HS-27A (cell line): ENCODE data around the gene PMEPA1.

Experiments
- DNase-seq: peaks from one replicate; pipeline ENCODE4 v3.0.0-alpha.2; 2012; ENCODE audit warnings: low read depth, missing footprints

The PMEPA1 gene

DNA sequence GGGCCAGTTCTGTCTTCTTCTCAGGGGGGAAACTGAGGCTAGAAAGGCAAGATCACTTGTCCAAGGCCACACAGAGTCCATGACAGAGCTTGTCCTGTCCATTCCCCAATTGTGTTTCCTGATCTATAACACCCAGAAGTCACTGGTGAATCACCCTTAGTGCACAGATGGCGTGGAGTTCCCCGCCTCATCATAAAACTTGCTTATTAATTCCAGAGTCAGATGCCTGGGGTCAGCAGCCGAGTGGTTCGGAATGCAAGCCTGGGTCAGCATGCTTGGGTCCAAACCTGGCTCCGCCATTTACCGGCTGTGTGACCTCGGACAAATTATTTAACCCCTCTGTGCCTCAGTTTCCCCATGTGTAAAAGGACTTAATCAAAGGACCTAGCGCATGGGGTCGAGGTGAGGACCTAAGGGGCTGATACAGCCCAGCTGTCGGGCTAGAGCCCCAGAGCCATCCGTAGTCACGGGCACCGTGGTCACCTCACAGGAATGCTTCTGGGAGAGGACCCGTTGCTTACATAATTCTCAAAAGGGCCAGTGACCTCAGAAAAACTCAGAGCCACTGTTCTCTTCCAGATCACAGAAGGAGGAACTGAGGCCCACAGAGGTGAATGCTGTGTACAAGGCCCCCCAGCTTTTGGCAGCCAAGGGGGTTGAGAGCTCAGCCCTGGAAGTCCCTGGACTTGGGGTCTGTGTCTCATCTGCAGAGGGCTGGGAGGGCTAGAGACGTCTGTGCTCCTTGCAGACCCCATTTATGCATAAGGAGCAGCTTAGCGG is 88.2 kb downstream of the PMEPA1 start:
- no peak for DNase-seq

DNA sequence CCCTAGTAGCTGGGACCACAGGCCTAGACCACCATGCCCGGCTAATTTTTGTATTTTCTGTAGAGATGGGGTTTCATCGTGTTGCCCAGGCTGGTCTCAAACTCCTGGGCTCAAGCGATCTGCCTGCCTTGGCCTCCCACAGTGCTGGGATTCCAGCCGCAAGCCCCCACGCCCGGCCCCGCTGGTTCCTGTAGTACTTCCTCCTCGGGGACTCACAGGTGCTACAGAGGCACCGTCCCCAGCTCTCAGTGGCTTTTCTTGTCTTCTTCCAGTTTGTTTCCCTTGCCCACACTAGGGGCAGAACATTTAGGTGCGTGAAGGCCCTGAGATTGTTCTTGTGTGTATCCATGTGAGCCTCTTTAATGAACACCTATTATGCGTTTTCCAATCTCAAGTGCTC is 88.8 kb downstream of the PMEPA1 start:
- no peak for DNase-seq

DNA sequence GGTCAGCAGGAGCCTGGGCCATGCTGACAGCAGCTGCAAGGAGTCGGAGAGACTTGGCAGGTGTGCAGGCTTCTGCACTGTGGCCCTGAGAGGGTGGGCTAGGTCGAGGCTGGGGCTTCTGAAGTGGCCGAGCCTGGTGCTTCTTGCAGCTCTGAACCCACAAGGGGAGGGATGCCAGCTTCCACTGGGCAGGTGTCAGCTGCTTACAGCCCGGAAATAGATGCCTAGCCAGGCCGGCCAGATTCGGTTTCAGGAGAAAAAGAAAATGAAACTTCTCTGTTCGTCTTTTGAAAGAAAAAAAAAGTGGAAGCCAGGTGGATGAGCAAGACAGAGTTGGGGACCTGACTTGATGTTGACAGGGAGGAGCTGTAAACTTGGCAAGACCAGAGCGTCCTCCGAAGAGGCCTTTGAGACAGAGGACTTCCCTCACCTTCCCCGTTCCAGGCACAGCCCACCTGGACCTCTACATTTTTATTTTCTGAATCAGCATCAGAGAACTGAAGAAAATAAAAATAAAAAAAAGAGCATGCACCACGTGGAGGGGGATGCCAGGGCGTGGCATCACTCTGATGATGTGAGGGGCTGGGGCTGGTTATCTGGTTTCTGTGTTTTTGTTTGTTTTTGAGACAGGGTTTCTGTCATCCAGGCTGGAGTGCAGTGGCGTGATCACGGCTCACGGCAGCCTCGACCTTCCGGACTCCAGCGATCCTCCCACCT is 89.4 kb downstream of the PMEPA1 start, which contains the start of gene ZBP1:
Gene ZBP1 (minus strand): TSS at position 153 of the 717 bp plus-strand sequence. CDS start 131 bp downstream, at position 22.
- no peak for DNase-seq

DNA sequence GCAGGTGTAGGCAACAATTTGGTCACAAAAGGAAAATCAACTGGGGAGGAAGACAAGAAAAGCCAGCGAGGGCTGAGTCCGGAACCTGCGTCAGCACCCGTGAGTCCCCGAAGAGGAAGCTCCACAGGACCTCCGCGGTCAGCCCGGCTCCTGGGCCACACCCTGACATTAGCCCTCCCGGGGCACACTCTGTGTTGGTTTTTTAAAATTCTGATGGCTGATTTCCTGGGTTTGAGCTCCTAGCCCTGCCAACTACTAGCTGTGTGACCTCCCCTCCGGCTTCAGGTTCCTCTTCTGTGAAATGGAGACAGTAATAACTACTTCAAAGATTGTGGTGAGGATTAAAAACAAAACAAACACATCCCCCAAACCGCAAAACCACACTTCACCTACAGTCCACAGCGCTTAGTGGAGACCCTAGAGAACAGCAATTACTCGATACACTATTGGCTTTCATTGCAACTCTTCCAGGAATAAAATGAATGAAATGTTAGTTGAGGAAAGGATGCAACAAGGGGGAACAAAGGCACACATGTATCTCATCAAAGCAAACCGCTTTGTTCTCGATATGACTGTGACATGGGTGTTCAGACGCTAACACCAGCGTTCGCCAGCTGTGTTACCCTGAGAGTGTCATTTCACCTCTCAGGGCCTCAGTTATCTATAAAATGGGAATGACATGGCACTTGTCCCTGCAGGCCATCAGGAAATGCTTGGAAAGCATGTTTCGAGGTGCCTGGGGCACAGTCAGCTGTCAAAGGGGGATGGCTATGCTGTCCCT is 90.6 kb downstream of the PMEPA1 start:
- DNase-seq = no peak

DNA sequence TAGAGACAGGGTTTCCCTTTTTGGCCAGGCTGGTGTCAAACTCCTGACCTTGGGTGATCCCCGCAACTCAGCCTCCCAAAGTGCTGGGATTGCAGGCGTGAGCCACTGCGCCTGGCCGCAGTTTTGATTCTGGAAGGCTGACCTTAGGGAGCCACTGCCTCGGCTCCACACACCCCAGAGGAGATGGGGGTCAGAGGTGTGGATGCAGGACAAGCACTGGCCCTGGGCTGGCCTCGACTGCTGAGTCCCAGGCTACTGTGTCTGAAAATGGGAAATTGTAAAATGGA is 91.1 kb downstream of the PMEPA1 start:
- DNase-seq = no peak

DNA sequence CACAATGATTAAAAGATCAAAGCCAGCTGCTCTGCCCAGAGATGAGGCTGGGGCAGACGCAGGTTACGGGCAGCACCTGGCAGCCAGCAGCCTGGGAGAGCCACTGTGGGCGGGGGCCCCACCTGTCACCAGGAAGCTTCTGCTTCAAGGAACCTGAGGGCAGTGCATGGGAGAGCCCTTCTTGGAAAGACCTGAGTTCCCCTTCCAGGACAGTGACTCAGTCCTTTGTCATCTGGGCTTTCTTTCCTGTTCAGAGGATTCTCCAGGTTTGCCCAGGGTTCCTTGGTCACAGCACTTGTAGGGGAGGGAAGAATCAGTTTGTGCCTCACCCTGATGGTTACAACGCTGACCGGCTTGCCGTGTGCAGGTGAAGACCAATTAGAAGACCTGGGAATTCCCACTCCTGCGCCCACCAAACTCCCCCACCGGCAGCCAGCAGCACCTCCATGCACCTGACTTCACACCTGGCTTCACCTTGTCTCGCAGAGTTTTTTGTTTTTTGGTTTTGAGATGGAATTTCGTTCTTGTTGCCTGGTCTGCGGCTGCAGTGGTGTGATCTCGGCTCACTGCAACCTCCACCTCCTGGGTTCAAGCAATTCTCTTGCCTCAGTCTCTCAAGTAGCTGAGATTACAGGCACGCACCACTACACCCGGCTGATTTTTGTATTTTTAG is 91.6 kb downstream of the PMEPA1 start:
- DNase-seq = no peak

DNA sequence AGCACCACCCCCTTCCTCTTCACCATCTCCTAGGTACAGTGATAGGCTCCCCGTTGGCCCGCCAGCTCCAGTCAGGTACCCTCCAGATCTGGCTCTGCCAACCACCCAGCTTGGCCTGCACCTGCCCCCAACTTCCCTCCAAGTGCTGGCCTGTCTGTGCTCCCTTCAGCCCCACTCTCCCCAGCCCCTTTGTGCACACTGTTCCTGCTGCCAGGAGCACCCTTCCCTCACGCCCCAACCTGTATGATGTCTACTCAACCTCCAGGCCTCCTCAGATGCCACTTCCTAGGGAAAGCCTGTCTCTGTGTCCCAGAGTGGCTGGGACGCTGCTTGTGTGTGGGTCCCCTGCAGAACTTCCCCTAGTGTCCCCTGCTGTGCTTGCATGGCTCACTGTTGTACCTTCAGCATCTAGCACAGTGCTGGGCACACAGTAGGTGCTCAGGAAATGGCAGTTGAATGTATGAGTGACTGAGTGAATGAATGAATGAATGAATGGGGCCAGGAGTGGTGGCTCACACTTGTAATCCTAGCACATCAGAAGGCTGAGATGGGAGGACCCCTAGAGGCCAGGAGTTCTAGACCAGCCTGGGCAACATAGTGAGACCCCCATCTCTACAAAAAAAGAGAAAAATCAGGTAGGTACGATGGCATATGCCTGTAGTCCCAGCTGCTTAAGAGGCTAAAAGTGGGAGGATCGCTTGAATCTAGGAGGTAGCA is 92.6 kb downstream of the PMEPA1 start:
- no peak for DNase-seq

DNA sequence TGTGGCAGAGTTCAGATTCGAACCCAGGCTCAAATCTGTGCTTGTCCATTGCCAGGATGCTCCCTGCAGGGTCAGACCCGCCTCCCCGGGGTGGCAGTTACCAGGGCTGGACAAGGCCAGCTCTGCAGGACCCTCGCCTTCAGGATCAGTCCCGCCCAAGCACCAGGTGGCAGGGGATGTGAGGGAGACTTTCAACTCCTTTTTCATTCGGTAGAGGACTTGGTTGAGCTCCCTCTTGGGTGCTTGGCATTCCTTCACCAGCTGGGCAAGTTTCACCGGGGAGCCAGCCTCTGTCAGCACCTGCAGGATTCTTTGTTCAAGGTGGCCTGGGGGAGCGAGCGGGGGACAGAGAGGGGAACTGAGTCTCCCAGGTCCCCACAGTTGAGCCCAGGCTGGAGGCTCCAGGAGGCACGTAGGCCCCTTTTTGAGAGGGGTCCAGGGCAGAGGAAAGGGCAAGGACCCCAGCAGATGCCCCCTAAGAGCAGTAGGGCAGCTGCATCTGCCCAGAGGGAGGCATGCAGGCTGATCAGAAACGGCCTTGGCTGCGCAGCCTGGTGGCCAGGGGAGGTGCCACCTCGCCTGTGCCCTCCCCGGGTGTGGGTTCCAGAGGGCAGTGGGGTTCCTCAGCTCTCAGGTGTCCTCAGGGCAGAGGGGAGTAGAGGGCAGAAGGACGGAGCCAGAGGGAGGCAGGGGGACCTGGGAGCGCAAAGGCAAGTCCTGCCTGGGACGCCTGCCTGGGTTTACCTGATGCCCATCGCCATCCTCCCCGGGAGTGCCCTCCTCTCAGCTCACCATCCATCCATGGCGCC is 93.5 kb downstream of the PMEPA1 start:
- no peak for DNase-seq

DNA sequence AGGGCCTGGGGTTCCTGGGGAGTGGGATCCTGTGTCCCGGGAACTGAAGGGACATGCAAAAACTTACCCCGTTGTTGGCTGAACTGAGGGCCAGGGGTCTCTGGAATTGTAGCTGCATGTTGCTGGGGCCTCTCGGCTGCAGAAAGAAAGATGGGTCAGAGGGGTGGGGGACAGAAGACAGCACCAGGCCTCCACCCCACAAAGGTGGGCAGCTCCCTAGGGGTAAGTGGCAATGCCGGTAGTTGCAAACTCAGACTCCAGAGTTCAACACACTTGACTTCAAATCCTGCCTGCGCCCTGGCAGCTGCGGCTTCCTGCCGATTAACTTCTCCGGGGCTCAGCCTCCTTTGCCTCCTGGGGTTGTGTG is 94.4 kb downstream of the PMEPA1 start:
- no peak for DNase-seq

DNA sequence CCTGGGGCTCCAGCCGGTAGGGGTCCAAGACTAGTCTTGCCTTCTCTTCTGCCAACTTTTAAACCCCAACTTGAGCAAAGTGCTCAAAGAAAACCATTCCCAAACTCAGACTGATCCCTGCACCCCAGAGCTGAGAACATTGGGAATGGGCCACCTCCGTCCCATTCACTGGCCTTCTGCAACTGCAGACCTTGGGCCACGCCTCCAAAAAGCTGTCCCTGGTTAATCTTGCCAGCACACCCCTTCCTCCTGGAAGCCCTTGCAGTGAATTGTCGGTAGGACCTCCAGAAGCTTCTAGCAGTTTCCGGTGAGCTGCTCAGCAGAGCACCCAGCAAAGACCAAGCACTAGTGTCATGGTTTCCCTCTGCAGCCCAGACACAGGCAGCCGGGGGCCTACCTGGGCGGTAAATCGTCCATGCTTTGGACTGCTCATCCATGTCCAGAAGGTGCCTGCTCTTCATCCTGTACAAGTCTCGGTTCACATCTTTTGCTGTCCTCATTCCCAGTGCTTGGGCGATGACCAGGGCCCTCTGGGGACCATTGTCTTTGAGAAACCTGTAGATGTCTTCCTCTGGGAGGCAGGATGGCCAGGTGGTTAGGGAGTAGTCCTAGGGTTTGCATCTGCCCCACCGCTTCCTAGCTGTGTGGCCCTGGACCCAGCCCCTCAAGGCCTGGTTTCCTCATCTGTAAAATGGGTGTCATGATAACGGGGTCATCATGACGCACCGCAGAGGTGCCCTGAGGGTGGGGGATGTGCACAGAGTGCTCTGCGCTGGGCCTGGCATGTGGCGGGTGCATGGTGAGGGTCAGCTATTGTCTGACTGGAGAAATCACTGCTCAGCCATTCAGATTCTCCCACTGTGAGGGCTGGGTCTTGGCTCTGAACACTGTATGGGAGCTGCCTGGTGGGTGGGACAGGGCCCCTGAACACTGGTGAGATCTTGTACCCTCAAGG is 95.0 kb downstream of the PMEPA1 start:
- DNase-seq = no peak

DNA sequence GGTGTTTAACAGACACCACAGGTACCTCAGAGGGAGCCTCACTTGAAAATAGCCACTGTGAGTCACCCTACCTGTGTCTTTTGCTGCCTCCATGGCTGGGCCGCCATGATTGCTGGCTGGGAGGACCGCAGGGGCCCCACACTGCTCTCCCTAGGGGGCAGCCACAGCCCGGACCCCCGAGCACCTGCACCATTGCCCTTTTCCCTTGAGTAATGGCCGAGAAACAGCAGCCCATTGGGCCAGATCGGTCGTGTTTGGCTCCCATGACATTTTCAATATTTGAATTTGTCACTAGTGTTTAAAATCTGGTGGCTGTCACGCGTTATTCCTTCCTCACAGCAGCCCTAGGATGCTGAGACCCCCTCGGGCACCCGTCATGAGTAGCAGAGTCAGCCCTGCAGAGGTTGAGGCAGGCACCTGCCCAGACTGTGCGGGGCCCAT is 96.3 kb downstream of the PMEPA1 start:
- no peak for DNase-seq

DNA sequence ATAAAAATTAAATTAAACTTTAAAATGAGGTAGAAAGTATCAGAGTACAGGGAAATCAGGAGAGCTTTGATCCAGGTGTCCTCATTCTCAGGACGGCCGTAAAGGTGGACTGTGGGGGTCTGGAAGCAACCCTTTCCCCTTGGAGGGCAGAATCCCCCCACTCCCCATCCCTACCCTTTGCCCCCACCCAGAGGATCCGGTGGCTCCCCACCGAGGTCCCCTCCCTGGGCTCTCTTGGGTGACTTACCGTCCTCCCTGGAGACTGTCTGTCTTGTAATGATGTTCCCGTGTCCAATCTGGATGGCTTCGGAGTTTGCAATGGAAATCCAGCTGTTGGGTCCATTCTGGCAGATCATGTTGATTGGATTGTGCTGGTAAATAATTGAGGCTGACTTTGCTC is 96.9 kb downstream of the PMEPA1 start:
- no peak for DNase-seq

DNA sequence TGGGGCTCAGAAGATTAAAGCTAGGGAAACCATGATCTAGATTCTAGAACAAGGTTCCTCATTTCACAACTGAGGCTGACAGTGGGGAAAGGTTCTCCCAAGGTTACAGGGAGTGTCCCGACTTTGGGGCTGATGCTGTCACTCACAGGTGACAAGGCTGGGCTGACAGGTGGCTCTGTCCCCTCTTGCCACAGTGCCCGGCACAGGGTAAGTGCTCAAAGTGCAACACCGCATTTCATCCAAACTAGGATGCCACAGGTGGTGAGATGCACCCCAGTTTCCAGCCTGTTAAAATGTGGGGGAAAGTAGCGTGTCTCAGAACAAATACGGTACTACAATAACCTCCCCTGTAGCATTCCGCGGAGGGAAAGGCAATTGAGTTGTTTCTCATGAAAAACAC is 97.4 kb downstream of the PMEPA1 start:
- no peak for DNase-seq

DNA sequence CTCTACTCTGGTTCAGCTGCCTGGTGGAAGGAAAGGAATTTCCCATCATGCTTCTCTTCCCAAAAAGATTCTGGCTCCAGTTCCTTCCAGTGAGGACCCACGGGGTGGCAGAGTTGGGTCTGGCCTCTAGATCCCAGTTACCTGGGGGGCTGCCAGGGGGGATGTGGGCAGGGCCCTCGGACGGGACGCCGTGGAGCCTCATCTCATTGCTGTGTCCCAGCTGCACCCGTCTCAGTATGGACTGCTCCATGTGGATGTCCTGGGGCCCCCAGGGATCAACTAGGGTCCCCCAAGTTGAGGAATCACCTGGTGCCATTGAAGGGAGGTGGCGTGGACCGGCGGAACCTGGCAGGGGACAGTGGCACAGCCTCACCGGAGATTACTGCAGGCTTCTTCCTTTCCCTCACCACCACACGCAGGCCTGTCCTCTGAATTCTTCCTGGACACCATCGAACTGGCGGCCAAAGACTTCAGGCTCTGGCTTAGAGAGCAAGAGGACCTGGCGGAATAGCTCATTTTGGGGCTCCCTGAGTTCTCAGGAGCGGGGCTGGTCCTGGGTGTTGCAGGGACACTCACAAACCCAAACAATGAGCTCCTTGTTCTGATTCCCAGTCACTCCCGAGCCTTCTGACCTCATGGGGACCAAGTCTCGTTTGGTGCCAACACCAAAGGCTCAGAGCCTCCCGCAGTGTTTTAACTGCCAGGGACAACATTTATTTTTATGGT is 98.1 kb downstream of the PMEPA1 start:
- no peak for DNase-seq

DNA sequence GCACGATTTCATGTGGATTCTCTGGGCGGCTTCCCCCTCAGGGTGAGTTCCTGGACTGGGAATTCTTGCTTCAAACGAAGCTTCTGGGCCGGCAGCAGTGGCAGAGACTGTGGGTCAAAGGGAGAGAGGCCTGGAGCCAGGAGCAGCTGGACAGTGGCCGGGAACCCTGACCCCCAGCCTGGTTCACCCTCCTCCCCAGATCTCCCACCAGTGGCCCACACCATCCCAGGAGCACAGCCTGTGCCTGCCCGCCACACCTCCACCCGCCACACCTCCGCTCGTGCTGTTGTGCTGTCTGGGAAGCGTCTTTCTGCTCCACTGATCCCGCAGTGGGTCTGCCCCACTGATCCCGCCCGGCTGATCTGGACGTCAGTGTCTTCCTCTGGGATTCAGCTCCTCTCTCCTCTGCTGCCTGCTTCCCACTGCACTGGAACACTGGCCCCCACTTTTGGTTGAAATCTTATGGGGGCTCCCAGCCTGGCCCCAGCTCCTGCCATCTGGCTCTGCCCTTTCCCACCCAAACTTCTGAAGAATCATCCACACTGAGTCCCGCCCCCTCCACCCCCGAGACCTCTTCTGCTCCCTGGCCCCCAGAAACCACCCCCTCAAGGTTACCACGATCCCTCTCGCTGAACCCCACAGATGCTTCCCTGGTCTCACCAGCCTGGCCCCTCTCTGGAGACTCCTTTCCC is 99.4 kb downstream of the PMEPA1 start:
- no peak for DNase-seq

DNA sequence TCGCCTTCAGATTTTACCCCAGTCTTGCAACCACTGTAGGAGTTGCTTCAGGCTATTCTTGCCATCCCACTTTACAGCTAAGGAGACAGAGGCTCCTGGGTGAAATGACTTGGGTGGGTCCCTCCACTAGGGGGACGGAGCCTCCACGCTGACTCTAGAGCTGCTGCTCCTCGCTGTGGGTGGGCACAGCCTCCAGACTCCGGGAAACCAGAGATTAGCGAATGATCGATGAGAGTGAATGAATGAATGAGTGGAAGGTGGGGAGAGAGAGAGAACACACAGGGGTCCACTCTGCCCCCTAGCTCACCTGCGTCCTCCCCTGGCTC is 100.0 kb downstream of the PMEPA1 start:
- DNase-seq = no peak

DNA sequence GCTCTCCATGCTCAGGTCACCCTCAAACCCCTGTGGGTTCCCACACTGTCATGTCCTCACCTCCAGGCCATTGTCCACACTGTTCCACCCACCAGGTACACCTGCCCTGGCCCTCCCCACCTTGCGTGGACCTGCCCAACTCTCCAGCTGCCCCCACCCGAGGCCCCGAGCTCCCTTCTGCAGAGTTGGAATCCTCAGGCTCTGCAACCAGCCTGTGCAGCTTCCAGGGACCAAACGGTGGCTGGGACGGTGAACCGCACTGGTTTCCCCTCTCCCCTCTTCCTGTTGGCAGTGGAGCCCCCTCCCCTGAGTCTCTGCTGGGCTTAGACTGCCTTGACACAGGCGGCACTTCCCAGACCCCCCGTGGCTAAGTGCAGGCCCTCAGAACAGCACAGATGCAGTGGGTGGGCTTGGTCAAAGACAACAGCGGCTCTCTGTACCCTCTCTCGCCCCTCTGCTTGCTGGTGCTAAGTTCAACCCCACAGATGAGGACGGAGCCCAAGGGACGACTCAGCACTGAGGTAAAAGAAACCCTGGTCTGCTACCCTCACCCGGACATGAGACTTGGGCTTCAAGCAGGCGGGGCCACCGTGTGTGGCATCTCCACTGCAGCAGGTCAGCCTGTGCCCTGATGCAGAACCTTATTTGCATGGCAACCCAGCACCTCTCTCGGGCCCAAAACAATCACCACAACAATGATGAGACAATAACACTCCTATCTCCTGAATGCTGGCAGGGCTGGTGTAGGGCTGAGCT is 100.6 kb downstream of the PMEPA1 start:
- DNase-seq = no peak

DNA sequence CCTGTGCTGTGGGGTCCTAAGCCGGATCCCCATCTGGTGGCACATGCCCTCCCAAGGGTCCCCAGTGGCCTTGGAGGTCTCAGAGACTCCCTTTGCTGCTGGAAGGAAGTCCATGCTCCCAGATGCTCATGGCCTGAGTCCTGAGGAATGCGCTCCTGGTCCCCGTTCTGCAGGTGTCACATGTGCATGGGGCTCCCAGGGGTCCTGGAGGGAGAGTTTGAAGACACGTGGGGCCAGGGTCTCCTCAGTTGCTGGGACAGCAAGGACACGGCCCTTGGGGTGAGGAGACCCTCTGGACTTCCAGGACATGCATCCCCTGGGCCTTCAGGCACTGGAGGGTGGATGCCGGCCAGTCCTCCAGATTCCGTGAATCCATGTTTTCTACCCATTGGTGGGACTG is 101.3 kb downstream of the PMEPA1 start:
- no peak for DNase-seq
